Measurements from ENCODE around the gene KCNS3. TPM values are rescaled to one million over a fixed set of nuclear protein-coding genes. Genes with fewer than 3 reads are reported as not detected.

KCNS3 gene
- total and polyA plus RNA-seq, 9 of the 15 experiments (the other 6 are each of a cell fraction or from before 2014, with no cell fraction given), result 0.01 to 0.75 (median 0.25) TPM

- TF ChIP-seq REST (IDR thresholded peaks at IDR 0.05; ENCODE audit: borderline replicate concordance), result peak; percentile 80
- TF ChIP-seq REST (CRISPR knock-in tag; IDR thresholded peaks at IDR 0.05; ENCODE audit: low read depth), result no peak
- no peak for TF ChIP-seq CHD4 (IDR thresholded peaks at IDR 0.05; ENCODE audit: insufficient read depth, insufficient replicate concordance, low read depth, low read length, poor library complexity, severe bottlenecking)
- peak; percentile 81 for TF ChIP-seq SMC3 (conservative IDR thresholded peaks at IDR 0.05; ENCODE audit: insufficient read depth, low read depth, low read length)
- peak; percentile 36; the same call in 1 of the 2 replicates for TF ChIP-seq ATF3 (IDR thresholded peaks at IDR 0.05)
- TF ChIP-seq ATF3 (CRISPR knock-in tag; conservative IDR thresholded peaks at IDR 0.05), result no peak
Measured at GRCh38 chr2:17851731-17852585, 26.5 kb upstream of the KCNS3 start (continued).
